HG03432 (cell line): ENCODE data around the gene DNM3.

Experiments
- ATAC-seq: cut with Tn5 transposase; IDR thresholded peaks from one replicate; pipeline ENCODE4 v1.9.1; 2021; ENCODE audit warnings: mild to moderate bottlenecking, moderate library complexity; ENCODE audit not compliant: unreplicated experiment

DNM3 gene

DNA sequence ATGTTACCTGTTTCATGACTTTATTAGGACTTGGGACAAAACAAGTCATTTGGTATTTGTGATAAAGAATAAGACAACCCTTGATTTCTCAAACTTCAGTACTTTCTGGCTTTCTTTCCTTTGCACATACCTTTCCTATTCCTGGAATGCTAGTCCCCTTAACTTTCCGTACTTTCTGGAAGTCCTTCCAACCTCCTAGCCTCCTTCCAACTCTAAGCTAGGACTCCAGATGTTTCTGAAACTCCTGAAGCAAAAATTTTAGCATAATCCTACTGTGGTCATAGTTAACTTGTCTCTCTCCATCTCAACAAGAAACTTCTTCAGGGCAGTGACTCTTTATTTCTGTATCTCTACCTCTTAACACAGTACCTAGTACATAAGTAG is 559.4 kb downstream of the DNM3 start:
- no peak for ATAC-seq

GRCh38 chr1:172401477-172401876 is 560.2 kb downstream of the DNM3 start:
- ATAC-seq = no peak

DNA sequence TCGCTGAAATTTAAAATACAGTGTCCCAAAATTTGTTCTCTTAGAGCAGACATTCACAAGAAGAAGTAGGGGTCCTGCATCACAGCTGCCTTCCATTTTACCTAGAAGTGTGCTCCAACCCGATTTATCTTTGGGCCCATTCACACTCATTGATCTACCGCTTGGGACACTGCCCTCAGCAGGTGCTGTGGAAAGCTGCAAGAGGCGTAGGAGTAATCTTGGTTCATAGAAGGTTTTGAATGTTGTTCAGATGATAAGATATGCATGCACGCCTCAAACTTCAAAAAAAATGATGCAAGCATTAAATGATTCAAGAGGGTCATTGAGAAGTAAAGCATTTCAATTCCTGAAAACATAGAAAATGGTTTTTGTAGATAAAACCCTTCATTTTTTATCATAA is 560.6 kb downstream of the DNM3 start:
- no peak for ATAC-seq

DNA sequence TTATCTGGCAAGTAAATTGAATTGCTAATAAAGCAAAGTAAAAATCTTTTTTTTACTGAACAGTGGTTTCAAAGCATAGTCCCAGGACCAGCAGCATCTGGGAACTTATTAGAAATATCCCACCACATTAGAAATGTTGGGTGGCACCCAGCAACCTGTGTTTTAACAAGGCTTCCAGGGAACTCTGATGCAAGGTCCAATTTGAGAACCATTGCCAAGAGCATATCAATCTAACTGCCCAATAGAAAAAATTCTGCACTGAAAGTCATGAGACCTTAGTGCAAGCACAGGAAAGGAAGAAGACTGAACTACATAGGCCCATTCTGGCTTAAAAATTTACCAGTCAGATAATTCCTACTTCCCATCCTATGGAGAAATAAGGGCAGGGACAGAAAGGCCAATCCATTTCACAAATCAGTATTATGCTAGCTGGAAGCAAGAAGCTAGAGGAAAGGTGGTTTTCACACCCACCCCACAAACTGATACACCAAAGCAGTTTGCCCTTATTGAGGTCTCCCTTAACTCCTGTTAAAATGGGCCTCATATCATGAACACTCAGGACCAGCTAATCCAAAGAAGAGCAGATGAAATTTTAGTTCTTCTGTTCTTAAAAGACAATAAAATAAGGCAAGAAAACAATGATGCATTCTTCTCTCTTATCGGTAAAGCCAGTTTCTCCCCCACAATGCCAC is 561.7 kb downstream of the DNM3 start:
- ATAC-seq = no peak

- ATAC-seq = no peak
These were observed 562.8 kb downstream of the DNM3 start for GRCh38 chr1:172404121-172404520.

DNA sequence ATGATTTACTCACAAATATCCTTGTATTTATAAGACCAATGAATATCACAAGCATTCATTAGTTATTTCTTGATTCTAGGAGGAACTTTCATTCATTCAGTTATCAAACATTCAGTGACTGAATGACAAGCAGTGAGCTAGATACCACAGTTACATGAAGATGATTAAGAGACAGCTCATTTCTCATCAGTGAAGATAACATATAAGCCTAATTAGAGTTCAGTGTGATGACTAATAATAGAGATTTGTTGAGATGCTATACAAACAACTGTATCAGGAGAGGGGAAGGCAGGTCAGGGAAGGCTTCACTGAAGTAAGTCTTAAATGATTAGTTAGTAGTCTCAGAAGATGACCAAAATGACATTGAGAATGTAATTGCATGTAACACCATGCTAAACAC is 564.6 kb downstream of the DNM3 start:
- ATAC-seq = no peak

DNA sequence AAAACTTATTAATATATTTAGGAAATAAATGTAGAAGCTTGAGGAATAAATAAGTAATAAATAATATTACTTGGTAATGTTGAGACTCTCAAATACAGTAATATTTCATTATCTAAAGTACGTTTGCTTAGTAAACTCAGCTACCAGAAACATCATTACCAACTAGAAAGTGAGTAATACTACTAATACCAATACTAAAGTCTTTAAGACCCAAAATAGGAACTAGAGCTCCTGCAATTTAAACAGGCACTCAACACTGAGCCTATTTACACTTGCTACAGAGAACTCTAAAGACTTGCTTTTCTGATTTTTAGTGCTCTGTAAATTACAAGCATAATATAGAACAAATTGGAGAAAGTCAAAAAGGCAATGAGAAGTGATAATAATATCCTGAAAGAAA is 565.7 kb downstream of the DNM3 start:
- no peak for ATAC-seq

DNA sequence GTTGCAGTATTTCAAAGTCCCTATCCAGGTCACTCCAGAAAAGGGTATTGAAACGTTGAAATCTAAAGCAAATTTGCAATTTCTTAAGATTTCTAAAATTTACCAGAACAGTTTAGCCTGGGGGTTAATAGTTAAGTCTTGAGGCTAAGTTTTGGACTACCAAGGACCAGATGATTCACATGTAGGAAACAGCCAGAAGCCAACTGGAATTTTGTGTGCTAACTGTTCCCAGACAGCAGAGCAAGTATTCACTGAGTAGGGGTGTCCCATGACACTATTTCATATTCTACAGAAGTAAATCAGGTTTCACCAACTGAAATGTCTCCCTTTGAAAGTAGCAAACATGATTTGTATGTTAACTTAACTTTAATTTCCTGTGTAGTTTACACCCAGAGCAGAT is 567.7 kb downstream of the DNM3 start:
- ATAC-seq = no peak

DNA sequence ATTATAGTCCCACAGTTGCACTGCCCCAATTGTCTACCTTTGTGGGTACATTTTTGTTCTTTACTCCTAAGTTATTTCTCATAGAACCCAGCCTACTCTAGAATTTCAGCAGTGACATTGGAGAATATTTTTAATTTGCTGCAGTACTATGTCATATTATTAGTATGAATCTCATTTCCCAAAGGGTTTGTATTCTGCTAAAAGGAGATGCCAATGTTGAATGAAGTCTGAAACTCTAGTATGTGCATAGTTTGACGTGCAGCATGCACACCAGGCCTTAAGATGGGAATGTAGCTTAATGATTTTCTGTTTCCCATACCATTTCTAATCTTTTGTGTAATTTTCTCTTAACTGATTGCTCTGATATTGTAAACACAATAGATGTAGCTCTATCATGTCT is 568.7 kb downstream of the DNM3 start:
- ATAC-seq = no peak

DNA sequence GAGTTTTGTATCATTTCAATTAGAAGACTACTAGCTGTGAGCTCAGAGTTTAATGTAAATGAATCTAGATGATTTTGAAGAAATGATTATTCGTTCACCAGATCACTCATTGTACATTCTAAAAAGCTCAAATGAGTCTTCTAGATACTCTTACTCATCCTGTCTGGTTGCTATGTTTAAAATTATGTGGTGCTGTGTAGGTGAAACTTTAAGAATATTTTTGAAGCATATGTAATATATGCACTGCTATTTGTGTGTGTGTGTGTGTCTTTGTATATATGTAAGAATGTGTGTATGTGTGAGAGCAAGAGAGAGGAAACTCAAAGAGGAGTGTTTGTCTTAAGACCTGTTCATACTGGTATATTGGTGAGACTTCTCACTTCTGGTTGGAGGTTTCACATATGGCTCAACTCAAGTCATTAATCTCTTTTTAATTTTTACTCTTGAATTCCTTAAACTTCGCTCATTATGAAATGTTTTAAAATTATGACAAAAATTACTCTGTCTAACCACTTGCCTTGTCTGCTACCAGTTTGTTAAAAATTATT is 570.6 kb downstream of the DNM3 start:
- ATAC-seq = no peak

DNA sequence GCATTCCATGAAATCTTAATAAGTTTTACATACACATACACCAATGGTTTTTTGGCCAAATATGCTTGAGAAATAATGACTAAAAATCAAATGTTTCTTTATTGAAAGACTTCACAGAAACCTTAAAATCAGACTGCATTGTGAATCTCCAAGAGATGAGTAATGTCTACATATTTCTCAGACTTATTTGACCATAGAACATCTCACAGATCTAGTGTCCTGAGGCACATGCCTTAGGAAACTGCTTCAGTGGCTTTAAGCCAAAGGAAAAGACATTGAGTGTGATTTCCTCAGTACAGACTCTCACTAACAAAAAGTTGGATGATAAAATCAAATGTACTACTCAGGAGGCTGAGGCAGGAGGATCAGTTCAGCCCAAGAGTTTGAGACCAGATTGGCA is 573.0 kb downstream of the DNM3 start:
- ATAC-seq = no peak

- no peak for ATAC-seq
These were observed 575.3 kb downstream of the DNM3 start for GRCh38 chr1:172416496-172417035.

DNA sequence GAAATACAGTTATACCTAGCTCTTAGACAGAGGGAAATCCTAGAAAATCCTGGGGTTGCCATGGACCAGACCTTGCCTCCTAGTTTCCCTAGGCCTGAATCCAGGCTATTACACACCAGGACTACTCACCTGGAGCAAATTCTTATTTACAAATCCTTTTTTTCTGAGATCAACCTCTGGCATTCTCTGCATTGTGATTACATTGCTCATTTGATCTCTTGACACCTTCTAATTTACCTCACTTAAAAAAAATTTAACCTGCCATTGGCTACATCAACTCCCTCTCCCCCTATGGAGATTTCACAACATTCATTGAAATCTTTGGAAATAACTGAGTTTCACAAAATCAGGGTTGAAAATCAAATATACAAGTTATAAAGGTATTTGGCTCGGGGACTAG is 576.3 kb downstream of the DNM3 start:
- ATAC-seq = no peak

DNA sequence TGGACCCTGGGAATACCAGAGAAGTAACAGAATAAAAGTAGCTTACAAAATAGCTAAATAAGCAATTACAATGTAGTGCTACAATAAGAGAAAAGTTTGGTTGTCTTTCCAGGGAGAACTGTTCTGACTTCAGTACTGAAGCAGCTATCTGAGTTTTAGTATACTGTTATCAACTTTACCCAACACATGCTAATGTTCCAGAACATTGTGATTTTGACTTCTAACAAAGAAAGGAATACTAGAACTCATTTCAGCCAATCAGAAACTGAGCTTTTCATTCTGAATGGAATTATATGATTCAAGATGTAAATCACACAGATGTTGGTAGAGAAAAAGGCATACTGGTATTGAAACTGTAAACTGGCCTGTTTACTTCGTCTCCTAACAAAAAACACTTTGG is 579.1 kb downstream of the DNM3 start, which contains the start of gene C1orf105:
Gene C1orf105 (plus strand): TSS at position 301 of the 400 bp plus-strand sequence. CDS start 201 bp downstream, outside the sequence.
- ATAC-seq = no peak

DNA sequence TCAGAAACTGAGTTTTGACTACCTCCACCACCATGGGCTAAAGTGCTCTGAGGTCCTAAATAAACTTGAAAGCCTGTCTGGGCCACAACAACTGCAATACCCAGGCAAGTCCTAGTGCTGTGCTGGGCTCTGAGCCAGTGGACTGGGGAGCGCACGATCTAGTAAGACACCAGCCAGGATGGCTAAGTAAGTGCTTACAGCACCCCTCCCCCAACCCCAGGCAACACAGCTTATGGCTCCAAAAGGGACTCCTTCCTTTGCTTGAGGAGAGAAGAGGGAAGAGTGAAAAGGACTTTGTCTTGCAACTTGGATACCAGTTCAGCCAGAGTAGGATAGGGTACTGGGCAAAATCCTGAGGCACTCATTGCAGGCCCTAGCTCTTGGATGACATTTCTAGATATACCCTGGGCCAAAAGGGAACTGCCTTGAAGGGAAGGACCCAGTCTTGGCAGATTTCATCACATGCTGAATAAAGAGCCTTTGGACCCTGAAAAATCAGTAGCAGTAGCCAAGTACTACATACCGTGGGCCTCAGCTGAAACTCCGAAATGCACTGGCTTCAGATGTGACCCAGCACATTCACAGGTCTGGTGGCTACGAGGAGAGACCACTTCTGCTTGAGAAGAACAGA is 580.8 kb downstream of the DNM3 start:
- no peak for ATAC-seq

DNA sequence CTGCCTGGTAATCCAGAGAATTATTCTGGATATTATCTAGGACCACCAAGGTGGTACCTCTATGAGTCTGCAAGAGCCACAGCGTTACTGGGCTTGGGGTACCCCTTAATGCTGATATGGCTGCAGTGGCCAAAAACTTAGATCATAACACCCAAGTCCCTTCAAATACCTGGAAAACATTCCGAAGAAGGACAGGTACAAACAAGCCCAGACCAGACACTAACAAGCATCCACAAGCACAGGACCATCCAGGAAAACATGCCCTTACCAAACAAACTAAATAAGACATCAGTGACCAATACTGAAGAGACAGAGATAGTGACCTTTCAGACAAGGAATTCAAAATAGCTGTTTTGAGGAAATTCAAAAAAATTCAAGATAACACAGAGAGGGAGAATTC is 582.0 kb downstream of the DNM3 start:
- ATAC-seq = no peak

DNA sequence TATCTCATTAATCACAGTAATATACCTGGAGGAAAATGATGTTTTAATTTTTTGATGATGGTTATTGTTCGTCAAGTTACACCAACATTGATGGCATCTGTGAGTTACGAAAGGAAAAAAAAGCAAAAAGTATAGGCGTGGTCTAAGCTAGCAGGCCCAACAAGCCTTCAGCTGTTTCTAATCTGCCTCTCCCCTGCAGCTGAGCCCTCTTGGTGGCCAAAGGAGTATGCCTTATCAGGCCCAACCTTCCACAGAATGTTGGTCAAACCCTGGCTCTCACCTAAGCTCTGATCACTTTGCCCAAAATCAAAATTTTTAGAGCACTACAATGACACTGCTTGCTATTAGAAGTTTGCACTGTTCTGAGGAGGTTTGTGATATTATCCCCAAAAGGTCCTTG is 584.0 kb downstream of the DNM3 start:
- ATAC-seq = no peak

DNA sequence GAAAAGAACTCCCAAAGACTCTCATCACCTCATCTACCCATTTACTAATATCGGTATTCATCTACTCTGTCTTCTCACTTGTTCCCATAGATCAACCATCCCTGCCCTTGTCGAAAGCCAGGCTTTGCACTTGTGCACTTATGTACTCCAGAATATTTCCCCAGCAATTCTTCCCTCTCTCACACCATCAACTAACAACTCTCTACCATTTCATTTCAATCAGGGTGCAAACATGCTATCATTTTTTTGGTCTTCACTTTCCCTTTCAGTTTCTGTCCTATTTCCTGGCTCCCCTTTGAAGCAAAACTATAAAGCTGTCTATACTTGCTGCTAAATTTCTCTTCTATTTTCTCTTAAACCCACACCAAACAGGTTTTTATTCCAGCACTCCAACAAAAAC is 585.9 kb downstream of the DNM3 start:
- no peak for ATAC-seq

GRCh38 chr1:172429331-172430127 is 588.2 kb downstream of the DNM3 start:
- no peak for ATAC-seq

DNA sequence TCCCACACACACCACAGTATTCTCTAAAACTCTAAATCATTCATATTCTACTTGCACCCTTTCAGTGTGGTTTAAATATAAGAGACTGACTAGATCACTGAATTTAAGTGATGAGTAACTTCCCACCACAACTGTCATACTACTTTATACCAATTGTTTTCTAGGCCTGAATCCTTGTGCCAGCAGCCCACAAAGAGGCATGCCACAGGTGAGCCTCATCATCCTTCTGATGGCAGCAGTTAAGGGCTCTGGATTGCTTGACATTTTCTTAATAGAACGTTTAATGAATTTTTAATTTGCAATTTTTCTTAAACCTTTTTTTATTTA is 588.8 kb downstream of the DNM3 start:
- ATAC-seq = no peak

GRCh38 chr1:172431204-172431603 is 589.9 kb downstream of the DNM3 start:
- no peak for ATAC-seq
